Left renal cortex interstitium (tissue), 4 donors: ENCODE data around the gene IFNA8. TPM values are rescaled to one million over a fixed set of nuclear protein-coding genes. Genes with fewer than 3 reads are reported as not detected.
"Not testable (repeated sequence)": the region's sequence is repeated elsewhere in the genome, so short reads cannot be mapped to it uniquely, and the experiment has no call there.

ENCODE experiments used
- DNase-seq, 4 donors: peaks; one replicate each; pipeline ENCODE4 v3.0.0-alpha.2; 2013; ENCODE audit warnings: low read depth in 4 of 4, low spot score in 2 of 4, missing footprints in 1 of 4
- polyA plus RNA-seq, 4 donors: library from polyadenylated mRNA; unstranded; fragments of 120-200 nt; gene quantifications; one replicate each; pipeline ENCODE4 v1.2.1, GENCODE V29; 2013; ENCODE audit not compliant: insufficient read length in 4 of 4

IFNA8 gene
- polyA plus RNA-seq = not detected

DNA sequence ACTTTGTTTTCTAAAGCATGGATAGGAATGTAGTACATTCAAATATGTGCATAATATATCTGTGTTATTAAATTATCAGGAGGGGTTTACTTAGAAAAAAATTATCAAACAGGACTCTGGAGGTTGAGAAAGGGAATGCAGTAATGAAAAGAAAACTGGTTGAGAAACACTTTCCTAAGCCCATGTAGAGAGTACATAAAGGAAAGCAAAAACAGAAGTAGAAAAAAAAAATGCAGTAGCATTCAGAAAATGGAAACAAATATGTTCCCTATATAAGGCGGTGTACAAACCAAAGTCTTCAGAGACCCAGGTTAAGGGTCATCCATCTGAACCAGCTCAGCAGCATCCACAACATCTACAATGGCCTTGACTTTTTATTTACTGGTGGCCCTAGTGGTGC is at the start of gene IFNA8:
Gene IFNA8, plus strand, starts transcription at position 301 of the 400 bp plus-strand sequence. Its CDS starts 60 bp downstream, at position 361.
- DNase-seq = no peak

DNA sequence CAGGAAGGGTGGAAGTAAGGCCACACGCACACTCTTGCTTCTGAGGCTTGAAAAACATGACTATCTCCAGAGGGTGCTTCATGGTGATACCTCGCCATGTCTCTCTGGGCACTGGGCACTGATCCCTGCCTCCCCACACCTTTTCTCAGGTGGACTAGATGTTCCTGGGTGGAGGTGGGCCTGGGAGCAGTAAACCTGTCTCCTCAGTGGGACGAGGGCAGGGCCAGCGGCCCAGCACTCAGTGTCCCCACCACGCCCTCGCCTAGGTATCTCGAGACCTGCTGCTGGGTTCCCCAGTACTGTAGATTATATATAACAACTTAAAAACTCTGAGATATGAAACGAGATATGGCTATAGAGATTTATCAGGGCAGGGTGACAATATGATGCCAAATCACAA is 46.6 kb upstream of the IFNA8 start:
- DNase-seq = no peak

- DNase-seq = not testable (repeated sequence)
Observed at GRCh38 chr9:21367169-21367568, 41.7 kb upstream of the IFNA8 start.

- no peak for DNase-seq
Observed at GRCh38 chr9:21367957-21368356, 41.0 kb upstream of the IFNA8 start, which contains the start of gene IFNA13. Gene IFNA13 (minus strand): TSS chr9:21368057. CDS start chr9:21368010, 47 bp downstream.

DNA sequence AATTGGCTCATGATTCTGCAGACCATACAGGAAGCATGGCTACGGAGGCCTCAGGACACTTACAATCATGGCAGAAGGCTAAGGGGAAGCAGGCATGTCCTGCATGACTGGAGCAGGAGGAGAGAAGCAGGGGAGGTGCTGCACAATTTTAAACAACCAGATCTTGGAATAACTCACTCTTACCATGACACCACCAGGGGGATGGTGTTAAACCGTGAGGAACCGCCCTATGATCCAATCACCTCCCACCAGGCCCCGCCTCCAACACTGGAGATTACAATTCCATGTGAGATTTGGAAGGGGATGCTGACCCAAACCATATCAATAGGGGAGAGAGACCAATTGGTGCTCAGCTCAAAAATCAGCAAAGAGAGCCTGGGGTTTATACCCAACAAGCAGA is 37.5 kb upstream of the IFNA8 start:
- not testable (repeated sequence) for DNase-seq

DNA sequence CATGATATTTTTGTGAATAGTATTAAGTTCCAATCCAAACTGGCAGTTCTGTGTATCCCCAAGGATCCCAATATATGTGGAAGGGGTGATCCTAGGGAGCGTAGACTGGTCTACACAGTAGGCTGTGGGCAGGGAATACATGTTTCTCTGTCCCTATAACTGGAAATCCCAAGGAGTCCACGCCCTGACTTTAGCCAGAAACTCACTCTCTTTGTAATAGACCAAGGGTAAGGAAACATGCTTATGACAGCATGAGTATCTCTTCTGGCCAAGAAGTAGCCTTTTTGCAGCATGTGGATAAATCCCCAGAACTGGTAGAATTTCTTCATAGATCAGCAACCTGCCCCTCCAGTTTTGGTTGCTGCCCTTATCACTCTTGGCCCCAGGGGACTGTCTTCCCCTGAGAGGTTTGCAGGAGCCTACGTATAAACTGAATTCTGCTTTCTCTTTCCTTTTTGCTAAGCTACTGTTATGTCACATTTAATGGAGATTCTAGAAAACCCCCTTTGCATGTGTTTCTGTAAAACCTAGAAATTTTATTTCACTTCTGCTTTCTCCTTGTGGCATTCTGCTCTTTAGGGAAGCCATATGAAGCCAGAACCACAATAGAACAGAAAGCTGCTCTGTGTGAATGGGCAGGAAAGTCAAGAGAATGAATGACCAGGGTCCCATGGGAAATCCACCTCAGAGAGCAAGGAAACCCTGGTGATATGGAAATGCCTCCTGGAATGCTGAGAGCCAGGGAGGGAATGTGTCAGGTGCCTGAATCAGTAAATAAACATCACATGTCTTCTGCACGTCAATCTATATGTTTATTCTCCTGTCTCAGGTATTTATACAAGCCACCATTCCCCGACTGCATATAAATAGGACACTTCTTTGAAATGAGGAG is 27.2 kb upstream of the IFNA8 start:
- no peak for DNase-seq

GRCh38 chr9:21383627-21384026 is 25.3 kb upstream of the IFNA8 start:
- no peak for DNase-seq

- DNase-seq = no peak
Observed at GRCh38 chr9:21385131-21385670, 23.7 kb upstream of the IFNA8 start, which contains the start of gene IFNA2. Gene IFNA2 (minus strand): TSS chr9:21385398. CDS start chr9:21385329, 69 bp downstream.

- DNase-seq = no peak
Observed at GRCh38 chr9:21392270-21392669, 16.6 kb upstream of the IFNA8 start.

DNA sequence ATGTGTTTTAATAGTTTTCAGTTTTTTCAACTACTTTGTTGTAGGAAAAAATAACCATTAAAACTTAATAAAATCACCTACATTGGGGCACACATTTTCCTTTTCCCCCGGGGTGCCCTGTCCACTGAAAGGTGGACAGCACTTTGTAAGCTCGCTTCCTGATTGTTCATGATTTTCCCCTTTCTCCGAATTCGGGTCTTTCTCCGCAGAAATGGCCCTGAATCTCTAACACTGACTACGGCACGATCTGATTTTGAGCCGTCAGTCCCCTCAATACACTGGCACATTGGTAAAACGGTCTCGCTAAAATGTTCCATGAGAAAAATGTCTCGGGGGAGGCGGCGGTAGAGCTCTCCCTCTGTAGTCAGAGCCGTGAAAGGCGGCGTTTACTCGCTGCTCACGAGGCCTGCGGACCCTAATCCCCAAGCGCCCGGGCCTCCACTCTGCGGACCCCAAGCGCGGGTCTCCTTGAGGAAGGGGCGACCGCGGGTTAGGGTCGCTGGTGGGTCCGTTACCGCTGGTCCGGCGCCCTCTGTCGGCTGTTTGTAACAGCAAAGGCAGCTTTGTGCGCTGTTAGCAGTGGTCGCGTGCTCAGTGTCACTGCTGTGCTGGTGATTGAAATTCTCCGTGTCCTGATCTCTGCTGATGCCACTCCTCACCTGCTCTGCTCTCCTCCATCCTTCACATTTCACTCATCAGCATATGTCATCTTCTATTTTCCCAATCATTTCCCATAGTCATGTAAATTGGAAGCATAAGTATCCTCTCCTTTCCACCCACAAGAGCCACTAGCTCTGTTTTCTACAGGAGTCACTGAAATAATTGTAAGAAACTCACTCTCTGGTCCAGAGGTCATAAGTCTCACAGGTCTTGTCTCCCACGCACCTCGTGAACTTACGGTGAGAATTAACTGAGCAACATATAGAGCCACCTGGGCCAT is 12.9 kb upstream of the IFNA8 start:
- peak in 3 of 4 donors; percentile 11 to 33 (median 32) for DNase-seq

GRCh38 chr9:21398955-21399489 is 9.9 kb upstream of the IFNA8 start:
- DNase-seq = no peak

GRCh38 chr9:21399956-21400355 is 9.0 kb upstream of the IFNA8 start:
- no peak for DNase-seq

DNA sequence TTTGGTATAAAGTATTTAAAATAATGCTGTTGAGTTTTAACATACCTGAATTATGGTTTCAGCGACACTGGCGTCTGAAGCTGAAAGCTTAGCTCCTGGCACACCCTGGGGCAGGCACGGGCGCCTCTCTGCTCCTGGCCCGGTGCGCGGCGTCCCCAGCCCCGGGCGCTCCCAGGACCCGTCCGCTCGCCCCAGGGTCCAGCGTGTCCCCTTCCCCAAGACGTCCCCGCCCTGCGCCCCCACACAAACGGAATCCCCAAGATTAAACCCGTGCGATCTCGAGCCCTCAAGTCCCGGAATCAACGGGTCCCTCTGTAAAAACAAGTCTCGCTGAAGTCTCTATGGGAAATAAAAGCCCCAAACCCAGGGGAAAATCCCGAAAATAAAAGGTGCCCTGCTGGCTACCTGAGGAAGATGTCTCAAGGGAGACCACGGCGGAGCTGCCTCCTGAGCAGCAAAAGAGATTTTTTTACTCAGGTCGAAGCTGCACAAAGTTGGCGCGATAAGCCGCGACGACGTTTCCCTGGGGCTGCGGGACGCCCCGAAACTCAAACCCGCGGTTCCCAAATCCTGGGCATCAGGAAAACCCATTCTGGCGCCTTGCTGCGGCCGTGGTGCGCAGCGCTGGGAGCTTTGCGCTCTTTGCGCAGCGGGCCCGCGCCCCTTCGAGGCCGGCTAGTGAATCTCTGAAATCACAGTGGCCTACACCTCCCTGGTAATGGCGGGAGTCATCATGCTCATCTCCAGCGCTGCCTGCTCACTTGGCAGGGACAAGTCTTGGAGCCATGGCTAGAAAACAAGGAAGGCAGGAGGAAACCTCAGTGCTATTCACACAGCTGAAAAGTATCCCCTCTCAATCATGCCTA is 6.3 kb upstream of the IFNA8 start:
- peak in 2 of 4 donors; percentile 8 to 9 for DNase-seq

GRCh38 chr9:21404146-21404545 is 4.8 kb upstream of the IFNA8 start:
- no peak for DNase-seq

- no peak for DNase-seq
Observed at GRCh38 chr9:21412107-21412506, 3.2 kb downstream of the IFNA8 start.

GRCh38 chr9:21413151-21413550 is 4.2 kb downstream of the IFNA8 start:
- no peak for DNase-seq

DNA sequence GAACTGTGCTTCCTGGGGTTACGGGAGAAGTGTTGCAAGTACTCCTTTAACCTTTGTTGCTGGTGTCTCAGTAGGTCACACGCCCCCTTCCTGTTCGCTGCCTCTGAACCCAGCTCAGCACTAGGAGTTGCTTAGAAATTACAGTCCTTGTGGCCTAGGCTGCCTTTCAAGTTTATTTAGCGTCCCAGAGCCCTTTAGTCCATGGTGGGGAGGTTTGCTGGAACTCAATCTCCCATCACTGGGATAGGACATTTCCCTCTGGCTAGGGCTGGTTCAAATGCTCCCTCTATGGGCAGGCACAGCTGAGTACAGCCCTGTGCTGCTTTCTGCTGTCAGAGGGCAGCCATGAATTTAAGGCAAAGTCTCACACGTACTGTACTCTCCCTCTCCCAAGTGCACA is 4.7 kb downstream of the IFNA8 start:
- DNase-seq = no peak

DNA sequence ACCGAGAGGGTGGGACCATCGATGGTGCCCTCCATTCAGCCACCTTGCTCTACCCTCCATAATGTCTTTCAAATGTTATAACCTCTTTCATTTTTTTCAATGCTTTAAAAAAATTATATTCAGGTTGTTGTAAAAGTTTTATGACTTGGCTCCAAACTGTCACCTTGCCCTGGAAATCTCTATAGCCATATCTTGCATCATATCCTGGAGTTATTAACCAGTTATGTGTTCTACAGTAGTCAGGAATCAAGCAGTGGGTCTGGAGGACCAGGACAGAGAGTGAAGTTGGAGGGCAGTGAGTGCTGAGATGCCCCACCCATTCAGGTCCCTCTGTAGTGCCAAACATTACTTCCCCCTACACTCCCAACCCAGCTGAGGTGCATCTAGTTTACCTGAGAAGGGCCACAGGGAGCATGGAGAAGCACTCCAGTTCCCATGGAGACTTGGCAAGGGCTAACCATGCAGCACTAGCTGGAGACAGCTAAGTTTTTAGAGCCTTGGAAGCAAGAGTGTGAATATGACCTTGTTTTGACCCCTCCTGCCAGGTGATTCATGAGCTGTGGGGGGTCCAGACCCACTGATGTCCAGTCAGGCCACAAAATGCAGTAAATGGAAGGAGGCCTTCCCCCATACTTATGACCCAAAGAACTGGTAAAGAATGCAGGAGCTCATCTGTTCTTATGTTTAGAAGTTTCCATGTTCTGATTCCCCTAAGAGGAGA is 5.5 kb downstream of the IFNA8 start:
- no peak for DNase-seq
